ENCODE measurements around the gene COPRS. TPM values are rescaled to one million over a fixed set of nuclear protein-coding genes. Genes with fewer than 3 reads are reported as not detected.

COPRS gene
- total and polyA plus RNA-seq, 2 donors (not counting 1 experiment from before 2014, with no cell fraction given): 12.6 to 17.1 TPM

- Histone ChIP-seq H3K9me3 (ENCODE audit: control extremely low read depth in 1 of 3, control insufficient read depth in 2 of 3, insufficient read depth in 1 of 3, low read length in 2 of 3) (peaks cover 0 to 4% (median 0%) of the 10 kb centered on the region in 3 donors), H4K20me1 (ENCODE audit: control insufficient read depth, insufficient read depth, low read length, poor library complexity, severe bottlenecking) (no peaks in the 10 kb centered on the region), H3K27me3 (replicated peaks in 1 of 4; ENCODE audit: control extremely low read depth in 1 of 4, control insufficient read depth in 3 of 4, insufficient read depth in 4 of 4, low read length in 3 of 4) (peaks cover 0 to 4% (median 0%) of the 10 kb centered on the region in 4 experiments), H2AFZ (ENCODE audit: insufficient read depth, low read depth, low read length, poor library complexity, severe bottlenecking) (no peak overlapping the region), H3K4me2 (replicated peaks; ENCODE audit: low read depth, low read length, poor library complexity, severe bottlenecking) (no peak overlapping the region), H3K9ac (ENCODE audit: low read length) (no peak overlapping the region), H3K79me2 (ENCODE audit: control insufficient read depth, insufficient read depth, low read length) (no peaks in the 10 kb centered on the region), H3K4me1 (ENCODE audit: control insufficient read depth in 2 of 2, insufficient read depth in 2 of 2, low read length in 2 of 2) (peaks cover 8 to 11% of the 10 kb centered on the region in 2 donors), H3K4me3 (ENCODE audit: control extremely low read depth in 1 of 5, extremely low read depth in 1 of 5, insufficient read depth in 1 of 5, low read depth in 2 of 5, low read length in 4 of 5) (no peak overlapping the region), H3K36me3 (replicated peaks in 1 of 2; ENCODE audit: control extremely low read depth in 1 of 2, control insufficient read depth in 1 of 2, extremely low read depth in 1 of 2, insufficient read depth in 2 of 2, low read length in 1 of 2) (no peaks in the 10 kb centered on the region), H3K27ac (ENCODE audit: low read length in 2 of 2) (no peak overlapping the region)
- Mint-ChIP-seq H3K9me3 (ENCODE audit: insufficient read depth) (no peaks in the 10 kb centered on the region), H3K4me1 (peaks cover 10% of the 10 kb centered on the region), H3K27me3 (peaks cover 17% of the 10 kb centered on the region), H3K4me3 (no peak overlapping the region), H3K27ac (no peak overlapping the region)
- DNase-seq (no peak), ATAC-seq (ENCODE audit: low read depth) (no peak)
- TF ChIP-seq EZH2 (IDR thresholded peaks at IDR 0.05; ENCODE audit: borderline replicate concordance, insufficient read depth, low read depth, low read length, poor library complexity, severe bottlenecking) (no peak), CTCF (IDR thresholded peaks at IDR 0.05) (no peak)
- ChIA-PET POLR2A (no interaction called here), CTCF (interaction anchor here (0.8 to 1.1 kb wide), 2 partner anchors 302 to 401 kb away, joined by 3 to 4 read pairs; no protein-coding TSS in a partner anchor)
- 100% methylated on average over 2 of the region's 4 CpGs for WGBS (ENCODE audit: insufficient coverage)
- intact Hi-C loops (cut with micrococcal nuclease): no loop called here
These were observed 23.1 kb downstream of the COPRS start for GRCh38 chr17:31835984-31836383.

DNA sequence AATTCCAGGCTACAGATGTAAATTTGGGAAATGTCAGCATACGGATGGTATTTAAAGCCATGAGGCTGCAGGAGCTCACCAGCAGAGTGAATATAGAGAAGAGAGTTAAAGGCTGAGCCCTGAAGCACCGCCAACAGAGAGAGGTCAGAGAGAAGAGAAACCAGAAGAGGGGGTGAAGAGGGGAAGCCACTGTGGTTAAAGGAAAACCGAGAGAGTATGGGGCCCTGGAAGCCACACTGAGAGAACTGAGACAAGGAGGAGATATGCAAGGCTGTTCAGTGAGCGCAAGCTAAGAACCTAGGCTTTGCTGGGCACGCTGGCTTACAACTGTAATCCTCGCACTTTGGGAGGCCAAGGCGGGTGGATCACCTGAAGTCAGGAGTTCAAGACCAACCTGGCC is 24.6 kb downstream of the COPRS start:
- TF ChIP-seq EZH2 (IDR thresholded peaks at IDR 0.05; ENCODE audit: borderline replicate concordance, insufficient read depth, low read depth, low read length, poor library complexity, severe bottlenecking): no peak
- TF ChIP-seq CTCF (IDR thresholded peaks at IDR 0.05): no peak
- H3K4me1 ChIP-seq (ENCODE audit: control insufficient read depth in 2 of 2, insufficient read depth in 2 of 2, low read length in 2 of 2): peaks cover 8 to 11% of the 10 kb centered on the region in 2 donors
- WGBS (ENCODE audit: insufficient coverage): 16% methylated on average over 6 of the region's 7 CpGs
- H3K27ac ChIP-seq (ENCODE audit: low read length in 2 of 2): no peak overlapping the region
- H2AFZ ChIP-seq (ENCODE audit: insufficient read depth, low read depth, low read length, poor library complexity, severe bottlenecking): no peak overlapping the region
- no peak overlapping the region for H3K9ac ChIP-seq (ENCODE audit: low read length)
- peaks cover 10% of the 10 kb centered on the region for H3K4me1 Mint-ChIP-seq
- H3K4me2 ChIP-seq (replicated peaks; ENCODE audit: low read depth, low read length, poor library complexity, severe bottlenecking): peak overlapping the region; percentile 37
- ATAC-seq (ENCODE audit: low read depth): peak; percentile 17
- H3K9me3 ChIP-seq (ENCODE audit: control extremely low read depth in 1 of 3, control insufficient read depth in 2 of 3, insufficient read depth in 1 of 3, low read length in 2 of 3): peaks cover 0 to 4% (median 0%) of the 10 kb centered on the region in 3 donors
- H3K9me3 Mint-ChIP-seq (ENCODE audit: insufficient read depth): no peaks in the 10 kb centered on the region
- H3K36me3 ChIP-seq (replicated peaks in 1 of 2; ENCODE audit: control extremely low read depth in 1 of 2, control insufficient read depth in 1 of 2, extremely low read depth in 1 of 2, insufficient read depth in 2 of 2, low read length in 1 of 2): no peaks in the 10 kb centered on the region
- H3K27me3 ChIP-seq (replicated peaks in 1 of 4; ENCODE audit: control extremely low read depth in 1 of 4, control insufficient read depth in 3 of 4, insufficient read depth in 4 of 4, low read length in 3 of 4): no peaks in the 10 kb centered on the region
- peak overlapping the region; percentile 50 for H3K27ac Mint-ChIP-seq
- H4K20me1 ChIP-seq (ENCODE audit: control insufficient read depth, insufficient read depth, low read length, poor library complexity, severe bottlenecking): no peaks in the 10 kb centered on the region
- DNase-seq: peak; percentile 51
- ChIA-PET POLR2A (no interaction called here), CTCF (interaction anchor here (0.8 to 3.4 kb wide), 3 partner anchors 8 to 395 kb away, joined by 3 to 17 read pairs (median 4); partner anchors contain the start of gene UTP6)
- H3K4me3 Mint-ChIP-seq: peak overlapping the region; percentile 1
- intact Hi-C loops (cut with micrococcal nuclease): no loop called here
- no peak overlapping the region for H3K4me3 ChIP-seq (ENCODE audit: control extremely low read depth in 1 of 5, extremely low read depth in 1 of 5, insufficient read depth in 1 of 5, low read depth in 2 of 5, low read length in 4 of 5)
- H3K27me3 Mint-ChIP-seq: peaks cover 10% of the 10 kb centered on the region
- H3K79me2 ChIP-seq (ENCODE audit: control insufficient read depth, insufficient read depth, low read length): no peaks in the 10 kb centered on the region
